GM23338 (cell line): ENCODE data around the gene FSTL3. TPM values are rescaled to one million over a fixed set of nuclear protein-coding genes. Genes with fewer than 3 reads are reported as not detected.

ENCODE experiments used
- ATAC-seq: fragments of 200-7000 bp; cut with Tn5 transposase; 3 replicates; pipeline ENCODE4 v1.9.1; 2020
- DNase-seq: peaks from one replicate; pipeline ENCODE4 v3.0.0-alpha.2; 2015; ENCODE audit warnings: low spot score
- H2AFZ ChIP-seq: fragments of 200-600 bp; sonication (generic); 2 replicates; pipeline ENCODE4 v1.8.0; 2016; ENCODE audit warnings: antibody characterized with exemption, mild to moderate bottlenecking, moderate library complexity
- H3F3A ChIP-seq: fragments of 200-600 bp; sonication (generic); replicated peaks from 2 replicates; pipeline ENCODE4 v1.8.0; 2017; ENCODE audit warnings: antibody characterized with exemption, mixed run types, low read depth
- H3K27ac ChIP-seq: fragments of 200-600 bp; sonication (generic); 2 replicates; pipeline ENCODE4 v1.6.1; 2016; ENCODE audit warnings: low read depth
- H3K27me3 ChIP-seq: fragments of 200-600 bp; sonication (generic); 2 replicates; pipeline ENCODE4 v1.8.0; 2016; ENCODE audit warnings: mild to moderate bottlenecking, mixed run types, moderate library complexity; ENCODE audit not compliant: insufficient read depth
- H3K36me3 ChIP-seq: fragments of 200-600 bp; sonication (generic); 2 replicates; pipeline ENCODE4 v1.8.0; 2016; ENCODE audit warnings: mild to moderate bottlenecking; ENCODE audit not compliant: insufficient read depth
- H3K4me1 ChIP-seq: fragments of 200-600 bp; sonication (generic); 2 replicates; pipeline ENCODE4 v1.8.0; 2016; ENCODE audit warnings: mild to moderate bottlenecking, moderate library complexity; ENCODE audit not compliant: insufficient read depth
- H3K4me2 ChIP-seq: fragments of 200-600 bp; sonication (generic); 2 replicates; pipeline ENCODE4 v1.7.1; 2017; ENCODE audit warnings: mixed run types
- H3K4me3 ChIP-seq: fragments of 200-600 bp; sonication (generic); 2 replicates; pipeline ENCODE4 v1.6.1; 2016; ENCODE audit warnings: mixed run types
- H3K79me2 ChIP-seq: fragments of 200-600 bp; sonication (generic); replicated peaks from 2 replicates; pipeline ENCODE4 v1.8.0; 2017; ENCODE audit warnings: mild to moderate bottlenecking; ENCODE audit not compliant: insufficient read depth
- H3K9me2 ChIP-seq: fragments of 200-600 bp; sonication (generic); 2 replicates; pipeline ENCODE4 v1.8.0; 2017; ENCODE audit not compliant: insufficient read depth
- H4K20me1 ChIP-seq: fragments of 200-600 bp; sonication (generic); replicated peaks from 2 replicates; pipeline ENCODE4 v1.8.0; 2017; ENCODE audit warnings: mild to moderate bottlenecking; ENCODE audit not compliant: insufficient read depth
- H3K27ac Mint-ChIP-seq: 2 replicates; pipeline ENCODE4 v1.8.0; 2020; ENCODE audit warnings: inconsistent platforms, mild to moderate bottlenecking, moderate library complexity, mixed read lengths
- H3K27me3 Mint-ChIP-seq: 3 replicates; pipeline ENCODE4 v1.8.0; 2022; ENCODE audit warnings: low read depth, mild to moderate bottlenecking, moderate library complexity, mixed read lengths, inconsistent platforms; ENCODE audit not compliant: insufficient read depth, poor library complexity
- H3K36me3 Mint-ChIP-seq: 3 replicates; pipeline ENCODE4 v1.8.0; 2021; ENCODE audit warnings: low read depth, mild to moderate bottlenecking, inconsistent platforms, moderate library complexity, mixed read lengths
- H3K4me1 Mint-ChIP-seq: 3 replicates; pipeline ENCODE4 v1.8.0; 2020; ENCODE audit warnings: mild to moderate bottlenecking, inconsistent platforms, mixed read lengths
- H3K4me3 Mint-ChIP-seq: 3 replicates; pipeline ENCODE4 v1.8.0; 2021; ENCODE audit warnings: moderate library complexity, mild to moderate bottlenecking, inconsistent platforms, mixed read lengths
- H3K9me3 Mint-ChIP-seq: 3 replicates; pipeline ENCODE4 v1.8.0; 2020; ENCODE audit warnings: moderate library complexity, mild to moderate bottlenecking, inconsistent platforms, mixed read lengths
- CREB1 ChIP-seq: fragments of 250-450 bp; sonication (Bioruptor Pico); IDR thresholded peaks from 2 replicates; pipeline ENCODE4 v1.5.0; 2020; ENCODE audit warnings: low read depth, mild to moderate bottlenecking, moderate library complexity
- EZH2 ChIP-seq: fragments of 200-600 bp; sonication (generic); IDR thresholded peaks from one replicate; pipeline ENCODE4 v1.8.0; 2017; ENCODE audit warnings: antibody characterized with exemption, mild to moderate bottlenecking, low read depth; ENCODE audit not compliant: unreplicated experiment
- POLR2AphosphoS5 ChIP-seq: IDR thresholded peaks from 2 replicates; pipeline ENCODE4 v1.6.1; 2016; ENCODE audit warnings: antibody characterized with exemption, low read depth
- REST ChIP-seq: IDR thresholded peaks from one replicate; pipeline ENCODE4 v1.6.1; 2018; ENCODE audit warnings: antibody characterized with exemption; ENCODE audit not compliant: unreplicated experiment
- ZNF462 ChIP-seq: fragments of 250-450 bp; sonication (Bioruptor Pico); IDR thresholded peaks from 2 replicates; pipeline ENCODE4 v1.5.0; 2020; ENCODE audit warnings: mild to moderate bottlenecking, moderate library complexity
- polyA plus RNA-seq: library from polyadenylated mRNA; unstranded; fragments of >200 nt; fragmentation: Nextera tagmentation; extraction: Ambion mirVana; gene quantifications from 2 replicates; pipeline ENCODE4 v1.2.1, GENCODE V29; 2016
- total RNA-seq: library from RNA; depleted of rRNA; stranded (reverse); fragments of >200 nt; shearing (Covaris generic); gene quantifications from 2 replicates; pipeline ENCODE4 v1.2.3, GENCODE V29; 2014

FSTL3 gene
- total and polyA plus RNA-seq, 2 experiments from 2014 or later = 3.1 to 10.1 TPM

GRCh38 chr19:658916-659839 lies 17.0 kb upstream of the FSTL3 start:
- DNase-seq = no peak
- Mint-ChIP-seq H3K4me3 (no peak overlapping the region), H3K27ac (0 out of 2 replicates have a peak overlapping the region, but pooled peaks have one; percentile 40), H3K36me3 (peaks cover 9% of the 10 kb centered on the region), H3K4me1 (peaks cover 13% of the 10 kb centered on the region), H3K27me3 (peaks cover 8% of the 10 kb centered on the region), H3K9me3 (0 out of 3 replicates have a peak, but pooled peaks cover under 1% of the 10 kb centered on the region)
- Histone ChIP-seq H3K4me2 (no peak overlapping the region), H3K4me3 (no peak overlapping the region), H3K9me2 (no peaks in the 10 kb centered on the region), H3K27me3 (no peaks in the 10 kb centered on the region), H3K27ac (no peak overlapping the region), H3K79me2 (peaks cover 87% of the 10 kb centered on the region), H3F3A (peaks cover 8% of the 10 kb centered on the region; the same call in 1 of the 2 replicates), H3K36me3 (no peaks in the 10 kb centered on the region), H2AFZ (no peak overlapping the region), H3K4me1 (peaks cover 6% of the 10 kb centered on the region), H4K20me1 (peaks cover 52% of the 10 kb centered on the region)
- TF ChIP-seq REST = no peak
- no peak for TF ChIP-seq ZNF462
- TF ChIP-seq POLR2AphosphoS5 = no peak
- no peak for TF ChIP-seq EZH2
- no peak for TF ChIP-seq CREB1
- no peak for ATAC-seq
